ENCODE data around the gene HNRNPU. TPM values are rescaled to one million over a fixed set of nuclear protein-coding genes. Genes with fewer than 3 reads are reported as not detected.

Gene HNRNPU
- polyA plus RNA-seq, 2 of the 4 experiments (the other 2 are of a cell fraction) = 449 to 529 TPM

DNA sequence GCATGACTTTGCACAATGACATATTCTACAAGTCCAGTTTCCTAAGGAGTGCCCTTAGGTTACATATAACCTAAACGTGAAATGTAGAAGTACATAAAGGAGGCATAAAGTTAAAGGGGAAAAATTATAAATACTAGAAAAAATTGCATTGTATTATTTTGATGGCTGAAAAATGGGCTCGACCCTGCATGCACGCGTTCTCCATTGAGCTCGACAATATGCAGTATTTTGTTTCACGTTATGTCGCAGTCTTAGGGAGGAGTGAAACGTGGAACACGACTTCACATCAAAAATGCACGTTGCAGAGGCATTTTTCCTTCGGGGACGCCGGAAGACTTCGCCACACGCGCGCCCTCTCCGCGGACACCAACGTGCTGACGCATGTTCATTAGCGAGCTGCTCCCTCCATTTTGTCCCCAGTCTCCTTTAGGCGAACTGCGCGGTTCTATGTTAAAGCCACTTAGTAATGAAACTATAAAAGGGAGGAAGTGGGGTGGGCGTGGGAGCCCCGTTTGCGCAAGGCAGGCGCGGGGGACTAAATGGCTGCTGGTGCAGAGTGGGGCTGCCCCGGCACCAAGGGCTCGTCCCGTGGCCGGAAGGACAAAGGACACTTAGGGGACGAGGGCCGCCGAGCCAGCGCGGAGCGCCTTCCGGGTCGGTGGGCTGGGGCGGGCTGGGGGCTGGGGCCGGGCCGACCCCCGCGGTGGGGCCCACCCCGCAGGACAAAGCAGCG, 29.6 kb downstream of the HNRNPU start (continued):
- TF ChIP-seq, protein P1, sequence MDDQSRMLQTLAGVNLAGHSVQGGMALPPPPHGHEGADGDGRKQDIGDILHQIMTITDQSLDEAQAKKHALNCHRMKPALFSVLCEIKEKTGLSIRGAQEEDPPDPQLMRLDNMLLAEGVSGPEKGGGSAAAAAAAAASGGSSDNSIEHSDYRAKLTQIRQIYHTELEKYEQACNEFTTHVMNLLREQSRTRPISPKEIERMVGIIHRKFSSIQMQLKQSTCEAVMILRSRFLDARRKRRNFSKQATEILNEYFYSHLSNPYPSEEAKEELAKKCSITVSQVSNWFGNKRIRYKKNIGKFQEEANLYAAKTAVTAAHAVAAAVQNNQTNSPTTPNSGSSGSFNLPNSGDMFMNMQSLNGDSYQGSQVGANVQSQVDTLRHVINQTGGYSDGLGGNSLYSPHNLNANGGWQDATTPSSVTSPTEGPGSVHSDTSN (IDR thresholded peaks at IDR 0.05) = no peak; the same call in 1 of the 2 replicates
- TF ChIP-seq ZC3H11A (IDR thresholded peaks at IDR 0.05) (no peak), FOSL2 (IDR thresholded peaks at IDR 0.05) (no peak), FOSL2 (CRISPR knock-in tag; IDR thresholded peaks at IDR 0.05) (peak; percentile 49; the same call in 1 of the 2 replicates), CBX2 (IDR thresholded peaks at IDR 0.05; ENCODE audit: borderline replicate concordance, low read depth) (no peak), MYC (IDR thresholded peaks at IDR 0.05; ENCODE audit: borderline replicate concordance, low read length) (peak; percentile 25), ZSCAN20 (CRISPR knock-in tag; IDR thresholded peaks at IDR 0.05) (peak; percentile 26), RFX5 (IDR thresholded peaks at IDR 0.05) (no peak), NR3C1 (IDR thresholded peaks at IDR 0.05) (no peak), TFCP2L1 (CRISPR knock-in tag; IDR thresholded peaks at IDR 0.05) (peak; percentile 83), KDM5A (IDR thresholded peaks at IDR 0.05) (no peak), HEYL (CRISPR knock-in tag; IDR thresholded peaks at IDR 0.05) (peak; percentile 25; the same call in 1 of the 2 replicates), MAZ (IDR thresholded peaks at IDR 0.05; ENCODE audit: borderline replicate concordance, low read depth, low read length) (no peak), CHD4 (IDR thresholded peaks at IDR 0.05; ENCODE audit: borderline replicate concordance) (no peak), MAFK (IDR thresholded peaks at IDR 0.05; ENCODE audit: partially characterized antibody) (peak; percentile 77), EP300 (IDR thresholded peaks at IDR 0.05) (0 out of 5 replicates have a peak, but pooled peaks of 1 of the 2 experiments have one; percentile 14)
- TF ChIP-seq, protein P2, sequence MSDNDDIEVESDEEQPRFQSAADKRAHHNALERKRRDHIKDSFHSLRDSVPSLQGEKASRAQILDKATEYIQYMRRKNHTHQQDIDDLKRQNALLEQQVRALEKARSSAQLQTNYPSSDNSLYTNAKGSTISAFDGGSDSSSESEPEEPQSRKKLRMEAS (IDR thresholded peaks at IDR 0.05) = peak; percentile 98
- TF ChIP-seq, protein P3, sequence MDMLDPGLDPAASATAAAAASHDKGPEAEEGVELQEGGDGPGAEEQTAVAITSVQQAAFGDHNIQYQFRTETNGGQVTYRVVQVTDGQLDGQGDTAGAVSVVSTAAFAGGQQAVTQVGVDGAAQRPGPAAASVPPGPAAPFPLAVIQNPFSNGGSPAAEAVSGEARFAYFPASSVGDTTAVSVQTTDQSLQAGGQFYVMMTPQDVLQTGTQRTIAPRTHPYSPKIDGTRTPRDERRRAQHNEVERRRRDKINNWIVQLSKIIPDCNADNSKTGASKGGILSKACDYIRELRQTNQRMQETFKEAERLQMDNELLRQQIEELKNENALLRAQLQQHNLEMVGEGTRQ (IDR thresholded peaks at IDR 0.05) = no peak
- TF ChIP-seq, protein P4, sequence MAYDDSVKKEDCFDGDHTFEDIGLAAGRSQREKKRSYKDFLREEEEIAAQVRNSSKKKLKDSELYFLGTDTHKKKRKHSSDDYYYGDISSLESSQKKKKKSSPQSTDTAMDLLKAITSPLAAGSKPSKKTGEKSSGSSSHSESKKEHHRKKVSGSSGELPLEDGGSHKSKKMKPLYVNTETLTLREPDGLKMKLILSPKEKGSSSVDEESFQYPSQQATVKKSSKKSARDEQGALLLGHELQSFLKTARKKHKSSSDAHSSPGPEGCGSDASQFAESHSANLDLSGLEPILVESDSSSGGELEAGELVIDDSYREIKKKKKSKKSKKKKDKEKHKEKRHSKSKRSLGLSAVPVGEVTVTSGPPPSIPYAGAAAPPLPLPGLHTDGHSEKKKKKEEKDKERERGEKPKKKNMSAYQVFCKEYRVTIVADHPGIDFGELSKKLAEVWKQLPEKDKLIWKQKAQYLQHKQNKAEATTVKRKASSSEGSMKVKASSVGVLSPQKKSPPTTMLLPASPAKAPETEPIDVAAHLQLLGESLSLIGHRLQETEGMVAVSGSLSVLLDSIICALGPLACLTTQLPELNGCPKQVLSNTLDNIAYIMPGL (CRISPR knock-in tag; IDR thresholded peaks at IDR 0.05; ENCODE audit: borderline replicate concordance) = no peak

DNA sequence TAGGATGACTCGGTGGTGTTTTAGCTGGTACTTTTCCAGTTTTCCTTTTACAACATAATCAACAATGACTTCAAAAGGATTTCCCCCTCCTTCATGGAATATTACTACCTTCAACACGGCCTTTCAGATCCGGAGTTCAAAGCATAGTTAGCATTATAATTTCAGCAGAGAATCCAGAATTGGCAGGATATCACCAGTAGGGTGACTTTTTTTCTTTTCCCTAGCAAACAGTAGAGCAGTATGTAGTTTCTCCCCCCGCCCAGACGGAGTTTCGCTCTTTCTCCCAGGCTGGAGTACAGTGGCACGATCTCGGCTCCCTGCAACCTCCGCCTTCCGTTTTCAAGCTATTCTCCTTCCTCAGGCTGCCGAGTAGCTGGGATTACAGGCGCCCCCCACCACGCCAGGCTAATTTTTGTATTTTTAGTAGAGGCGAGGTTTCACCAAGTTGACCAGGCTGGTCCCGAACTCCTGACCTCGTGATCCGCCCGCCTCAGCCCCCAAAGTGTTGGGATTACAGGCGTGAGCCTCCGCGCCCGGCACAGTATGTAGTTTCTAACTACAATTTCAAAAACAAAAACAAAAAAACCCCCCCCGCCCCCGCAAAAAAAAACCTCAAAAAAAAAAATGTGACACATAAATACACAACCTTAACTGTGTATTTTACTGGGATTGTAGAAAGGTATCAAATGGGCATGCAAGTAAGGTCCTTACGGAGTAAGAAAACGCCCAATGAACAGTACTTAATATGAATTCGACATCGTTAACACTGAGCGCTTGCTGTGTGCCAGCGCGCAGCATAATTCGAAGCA, 30.4 kb downstream of the HNRNPU start:
- under 1% methylated on average over 32 of the region's 32 CpGs for WGBS (ENCODE audit: missing lambda C conversion rate)
- ChIA-PET CTCF (interaction anchor here (0.6 to 3.4 kb wide), 6 partner anchors 14 to 231 kb away, joined by 3 to 17 read pairs (median 4); partner anchors contain the start of gene HNRNPU), POLR2A (interaction anchor here (0.7 to 3.9 kb wide), 11 partner anchors 13 to 234 kb away, joined by 3 to 57 read pairs (median 7); partner anchors contain the start of gene HNRNPU)
- FAIRE-seq (no peak), DNase-seq (ENCODE audit: low read depth in 1 of 2, low spot score in 1 of 2) (peak; percentile 67 to 87), ATAC-seq (peak; percentile 39 to 58)
- H3K27ac ChIP-seq = peak overlapping the region; percentile 90 to 97
- no peaks in the 10 kb centered on the region for H3K9me3 ChIP-seq
- peak overlapping the region; percentile 69 for H3K4me3 ChIP-seq
- H3K4me2 ChIP-seq = peak overlapping the region; percentile 82
- peaks cover 26% of the 10 kb centered on the region; the same call in 2 of the 3 replicates for H3K4me1 ChIP-seq
- peak; percentile 48; the same call in 1 of the 2 replicates for TF ChIP-seq NFE2L2 (conservative IDR thresholded peaks at IDR 0.05; ENCODE audit: low read length)
- TF ChIP-seq KDM1A (IDR thresholded peaks at IDR 0.05; ENCODE audit: low read depth) = peak; percentile 80; the same call in 1 of the 2 replicates
- TF ChIP-seq JUN (IDR thresholded peaks at IDR 0.05) = no peak; a peak in 1 of 5 replicates
- TF ChIP-seq ZNF302 (CRISPR knock-in tag; IDR thresholded peaks at IDR 0.05) = no peak
- 0 out of 2 replicates have a peak, but pooled peaks have one; percentile 11 for TF ChIP-seq MAZ (IDR thresholded peaks at IDR 0.05; ENCODE audit: borderline replicate concordance, low read depth, low read length)
- 0 out of 2 replicates have a peak, but pooled peaks have one; percentile 34 for TF ChIP-seq FOXS1 (CRISPR knock-in tag; IDR thresholded peaks at IDR 0.05)
- TF ChIP-seq ZFP36 (IDR thresholded peaks at IDR 0.05; ENCODE audit: borderline replicate concordance, partially characterized antibody) = no peak
- no peak for TF ChIP-seq ZSCAN20 (CRISPR knock-in tag; IDR thresholded peaks at IDR 0.05)
- TF ChIP-seq POLR2A (IDR thresholded peaks at IDR 0.05; ENCODE audit: low read length) = peak; percentile 46
- 0 out of 5 replicates have a peak, but pooled peaks of 1 of the 2 experiments have one; percentile 15 for TF ChIP-seq RAD21 (conservative IDR thresholded peaks at IDR 0.05 in 1 of 2, IDR thresholded peaks at IDR 0.05 in 1 of 2)

Measured in A549 (cell line).